A549 (cell line): Measurements from ENCODE around the gene ADAMTS1. TPM values are rescaled to one million over a fixed set of nuclear protein-coding genes. Genes with fewer than 3 reads are reported as not detected.

Source experiments
- ATAC-seq, 2 experiments: fragments of 200-7000 bp in 1 of 2; fragments of >200 bp in 1 of 2; cut with Nextera tagmentation in 1 of 2; cut with Tn5 transposase in 1 of 2; 3 replicates each; pipeline versions ENCODE4 v1.8.0 to v1.9.1; 2018 to 2020; ENCODE audit warnings: mild to moderate bottlenecking in 1 of 2, moderate library complexity in 1 of 2
- CTCF ChIA-PET: fragments of 300-600 bp; sonication (Branson Sonifier 250); formaldehyde crosslinking; extraction: SDS; loops from one replicate; lab custom pipeline; 2021; ENCODE audit warnings: antibody characterized with exemption, inconsistent platforms; lab: Yijun Ruan, JAX
- POLR2A ChIA-PET: fragments of 350-600 bp; formaldehyde crosslinking; extraction: SDS; loops from one replicate; lab custom pipeline; 2021; ENCODE audit warnings: antibody characterized with exemption, inconsistent platforms; lab: Yijun Ruan, JAX
- DNase-seq, 2 experiments: peaks; one replicate each; pipeline versions ENCODE4 v3.0.0 to v3.0.0-alpha.2; 2011 to 2016; ENCODE audit warnings: low read depth in 1 of 2, low spot score in 1 of 2
- FAIRE-seq: peaks from 2 replicates; lab custom pipeline; 2011; peaks lifted over from hg19 to GRCh38; lab: Jason Lieb, UNC
- H3K27ac ChIP-seq, 2 experiments: fragments of >200 bp; sonication (Bioruptor Twin); formaldehyde crosslinking; 3 replicates each; pipeline ENCODE4 v1.5.1; 2016 to 2017
- H3K4me1 ChIP-seq: fragments of >200 bp; sonication (Bioruptor Twin); formaldehyde crosslinking; 3 replicates; pipeline ENCODE4 v1.6.1; 2016
- H3K4me2 ChIP-seq: fragments of >200 bp; sonication (Bioruptor Twin); formaldehyde crosslinking; 3 replicates; pipeline ENCODE4 v1.6.1; 2016
- H3K4me3 ChIP-seq: fragments of >200 bp; sonication (Bioruptor Twin); formaldehyde crosslinking; 3 replicates; pipeline ENCODE4 v1.5.1; 2016
- H3K9me3 ChIP-seq: fragments of >200 bp; sonication (Bioruptor Twin); formaldehyde crosslinking; 3 replicates; pipeline ENCODE4 v1.6.1; 2016
- CHD4 ChIP-seq: fragments of 200-600 bp; sonication (generic); IDR thresholded peaks from 2 replicates; pipeline ENCODE4 v1.6.1; 2016; ENCODE audit warnings: antibody characterized with exemption, mild to moderate bottlenecking, borderline replicate concordance
- EHF ChIP-seq: fragments of 250-450 bp; sonication (Bioruptor Pico); IDR thresholded peaks from 2 replicates; pipeline ENCODE4 v1.5.0; 2020; ENCODE audit warnings: mild to moderate bottlenecking
- FOSL2 ChIP-seq, 2 experiments: fragments of 450-650 bp in 1 of 2; fragments of >200 bp in 1 of 2; sonication (Bioruptor Twin) in 1 of 2; formaldehyde crosslinking; IDR thresholded peaks; 2 replicates each; pipeline versions ENCODE4 v1.5.0 to v1.6.1; 2016 to 2020; ENCODE audit warnings: mild to moderate bottlenecking in 1 of 2, moderate library complexity in 1 of 2
- HDAC2 ChIP-seq: fragments of 200-600 bp; sonication (generic); IDR thresholded peaks from 2 replicates; pipeline ENCODE4 v1.6.1; 2016
- HES2 ChIP-seq: fragments of >200 bp; sonication (Bioruptor Twin); formaldehyde crosslinking; IDR thresholded peaks from 2 replicates; pipeline ENCODE4 v1.6.1; 2016
- HOXA7 ChIP-seq: fragments of 250-450 bp; sonication (Bioruptor Pico); IDR thresholded peaks from 2 replicates; pipeline ENCODE4 v1.5.0; 2020; ENCODE audit warnings: mild to moderate bottlenecking, moderate library complexity
- HOXB13 ChIP-seq: fragments of 250-450 bp; sonication (Bioruptor Pico); IDR thresholded peaks from 2 replicates; pipeline ENCODE4 v1.5.0; 2020; ENCODE audit warnings: low read depth, mild to moderate bottlenecking, moderate library complexity
- HOXB5 ChIP-seq: fragments of 250-450 bp; sonication (Bioruptor Pico); IDR thresholded peaks from 2 replicates; pipeline ENCODE4 v1.5.0; 2020; ENCODE audit warnings: mild to moderate bottlenecking, moderate library complexity
- JUNB ChIP-seq: fragments of >200 bp; sonication (Bioruptor Twin); formaldehyde crosslinking; IDR thresholded peaks from 2 replicates; pipeline ENCODE4 v1.6.1; 2016
- MYC ChIP-seq: IDR thresholded peaks from 2 replicates; pipeline ENCODE4 v1.6.1; 2012; ENCODE audit warnings: mild to moderate bottlenecking, inconsistent platforms, low read length, improper control_type of control experiment, borderline replicate concordance
- PHF8 ChIP-seq: fragments of 200-600 bp; sonication (generic); IDR thresholded peaks from 2 replicates; pipeline ENCODE4 v1.6.1; 2016; ENCODE audit warnings: low read depth, mild to moderate bottlenecking, antibody characterized with exemption, moderate library complexity, borderline replicate concordance
- POLR2A ChIP-seq: IDR thresholded peaks from 2 replicates; pipeline ENCODE4 v1.6.1; 2012; ENCODE audit warnings: mild to moderate bottlenecking, low read length
- POLR2AphosphoS2 ChIP-seq: conservative IDR thresholded peaks from 2 replicates; pipeline ENCODE4 v1.6.1; 2012; ENCODE audit warnings: low read length, improper control_type of control experiment, inconsistent platforms
- RAD21 ChIP-seq, 2 experiments: fragments of >200 bp in 1 of 2; sonication (Bioruptor Twin) in 1 of 2; formaldehyde crosslinking in 1 of 2; IDR thresholded peaks in 1 of 2; conservative IDR thresholded peaks in 1 of 2; 2 replicates in 1 of 2; 3 replicates in 1 of 2; pipeline ENCODE4 v1.6.1; 2012 to 2018; ENCODE audit warnings: inconsistent platforms in 1 of 2
- RNF2 ChIP-seq: fragments of 200-600 bp; sonication (generic); IDR thresholded peaks from 2 replicates; pipeline ENCODE4 v1.6.1; 2016; ENCODE audit warnings: low read depth, mild to moderate bottlenecking, antibody characterized with exemption, moderate library complexity, borderline replicate concordance
- TP53 ChIP-seq: fragments of 250-450 bp; sonication (Bioruptor Pico); IDR thresholded peaks from 2 replicates; pipeline ENCODE4 v1.5.0; 2021; ENCODE audit warnings: mild to moderate bottlenecking, moderate library complexity
- ZC3H11A ChIP-seq: fragments of 450-650 bp; IDR thresholded peaks from 2 replicates; pipeline ENCODE4 v1.6.1; 2014; ENCODE audit warnings: antibody characterized with exemption, mild to moderate bottlenecking
- ZFP36 ChIP-seq: fragments of 450-650 bp; IDR thresholded peaks from 2 replicates; pipeline ENCODE4 v1.6.1; 2014; ENCODE audit warnings: borderline replicate concordance; ENCODE audit not compliant: partially characterized antibody
- ZSCAN20 ChIP-seq: fragments of 250-450 bp; sonication (Bioruptor Pico); IDR thresholded peaks from 2 replicates; pipeline ENCODE4 v1.8.0; 2022; ENCODE audit warnings: mild to moderate bottlenecking, moderate library complexity
- WGBS: methylation state at CpG from one replicate; pipeline ENCODE4 v1.1.6; 2017; ENCODE audit errors: missing lambda C conversion rate; 5-methylcytosine and 5-hydroxymethylcytosine counted together
- polyA plus RNA-seq, 4 experiments: library from polyadenylated mRNA; depleted of rRNA in 3 of 4; stranded (reverse); fragments of >200 nt; fragmentation: RNase III in 1 of 4; extraction: RNeasy Plus Mini Kit Qiagen cat#74134 plus additional on column Dnase treatment in 1 of 4; gene quantifications; 2 replicates in 3 of 4; 3 replicates in 1 of 4; pipeline ENCODE4 v1.2.3, GENCODE V29; 2011 to 2017
- TF ChIP-seq, protein P1 (sequence below): IDR thresholded peaks from 2 replicates; pipeline ENCODE4 v1.6.1; 2012; ENCODE audit warnings: low read depth, borderline replicate concordance
- TF ChIP-seq, protein P2 (sequence below): fragments of 200-600 bp; sonication (generic); IDR thresholded peaks from 2 replicates; pipeline ENCODE4 v1.6.1; 2016; ENCODE audit warnings: antibody characterized with exemption, mild to moderate bottlenecking, moderate library complexity

ADAMTS1 gene
- polyA plus RNA-seq, 2 of the 4 experiments (the other 2 are of a cell fraction), result 0.17 TPM

- Histone ChIP-seq H3K27ac (no peak overlapping the region), H3K9me3 (no peaks in the 10 kb centered on the region), H3K4me3 (no peak overlapping the region), H3K4me2 (no peak overlapping the region), H3K4me1 (no peaks in the 10 kb centered on the region)
- no peak for DNase-seq
- no peak for FAIRE-seq
- ChIA-PET CTCF (interaction anchor here (0.7 kb wide), 1 partner anchor 17 kb away, joined by 3 read pairs; no protein-coding TSS in a partner anchor), POLR2A (no interaction called here)
- no peak for ATAC-seq
- no peak for TF ChIP-seq JUNB
- no peak for TF ChIP-seq HES2
- TF ChIP-seq HOXB5 (CRISPR knock-in tag), result no peak
- TF ChIP-seq HOXB13 (CRISPR knock-in tag), result no peak
- TF ChIP-seq FOSL2 (IDR thresholded peaks at IDR 0.05), result no peak
- TF ChIP-seq FOSL2 (CRISPR knock-in tag; IDR thresholded peaks at IDR 0.05), result no peak
- TF ChIP-seq, all 56 proteins: peak for 0
These were observed 30.0 kb downstream of the ADAMTS1 start for GRCh38 chr21:26815197-26815596.

DNA sequence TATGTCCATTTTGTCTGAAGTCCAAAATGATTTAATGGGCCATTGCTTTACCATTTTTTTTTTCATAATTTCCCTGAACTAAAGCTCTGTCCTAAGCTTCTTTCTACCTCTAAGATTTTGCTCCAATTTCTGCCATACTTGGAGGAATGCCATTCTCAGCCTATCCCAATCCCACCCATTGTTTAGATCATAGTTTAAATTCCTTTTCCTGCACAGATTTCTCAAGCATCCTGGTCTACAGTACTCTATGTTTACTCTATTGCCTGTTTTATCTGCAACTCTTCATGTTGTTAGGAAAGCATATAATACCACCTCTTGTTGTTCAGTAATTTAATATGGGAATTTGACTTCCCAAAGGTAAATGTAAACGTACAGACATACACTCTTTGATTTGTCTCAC is 30.8 kb downstream of the ADAMTS1 start:
- Histone ChIP-seq H3K4me1 (no peaks in the 10 kb centered on the region), H3K9me3 (no peaks in the 10 kb centered on the region), H3K27ac (no peak overlapping the region), H3K4me2 (no peak overlapping the region), H3K4me3 (no peak overlapping the region)
- ChIA-PET POLR2A (no interaction called here), CTCF (interaction anchor here (0.6 kb wide), 1 partner anchor 1004 kb away, joined by 3 read pairs; no protein-coding TSS in a partner anchor)
- ATAC-seq, result no peak
- no peak for TF ChIP-seq HES2
- FAIRE-seq, result no peak
- no peak for DNase-seq
- 0% methylated on average over 1 of the region's 1 CpG for WGBS

DNA sequence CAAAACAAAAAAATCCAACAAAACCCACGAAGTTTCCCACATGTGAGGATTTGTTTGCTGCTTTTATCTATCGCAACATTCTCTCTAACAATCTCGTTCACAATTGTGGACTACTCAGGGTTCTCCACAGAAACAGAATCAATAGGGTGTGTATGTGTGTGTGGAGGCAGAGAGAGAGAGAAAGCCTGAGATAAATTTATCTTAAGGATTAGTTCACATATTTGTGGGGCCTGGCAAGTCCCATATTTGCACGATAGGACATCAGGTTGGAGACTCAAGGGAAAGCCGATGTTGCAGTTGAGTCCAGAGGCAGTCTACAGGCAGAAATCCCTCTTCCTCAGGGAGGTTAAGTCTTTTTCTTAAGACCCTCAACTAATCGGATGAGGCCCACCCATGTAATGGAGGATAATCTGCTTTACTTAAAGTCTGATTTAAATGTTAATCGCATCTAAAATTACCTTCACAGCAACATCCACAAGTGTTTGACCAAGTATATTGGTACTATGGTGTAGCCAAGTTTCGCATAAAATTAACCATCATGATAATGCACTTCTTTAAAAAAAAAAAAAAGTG is 31.7 kb downstream of the ADAMTS1 start:
- no peak for TF ChIP-seq HOXA7 (CRISPR knock-in tag)
- TF ChIP-seq, protein P1, sequence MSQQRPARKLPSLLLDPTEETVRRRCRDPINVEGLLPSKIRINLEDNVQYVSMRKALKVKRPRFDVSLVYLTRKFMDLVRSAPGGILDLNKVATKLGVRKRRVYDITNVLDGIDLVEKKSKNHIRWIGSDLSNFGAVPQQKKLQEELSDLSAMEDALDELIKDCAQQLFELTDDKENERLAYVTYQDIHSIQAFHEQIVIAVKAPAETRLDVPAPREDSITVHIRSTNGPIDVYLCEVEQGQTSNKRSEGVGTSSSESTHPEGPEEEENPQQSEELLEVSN, result no peak
- TF ChIP-seq ZSCAN20 (CRISPR knock-in tag), result no peak
- no peak for TF ChIP-seq RNF2
- no peak for TF ChIP-seq TP53 (CRISPR knock-in tag)
- TF ChIP-seq HDAC2, result no peak
- no peak for TF ChIP-seq CHD4
- TF ChIP-seq ZFP36, result no peak
- TF ChIP-seq PHF8, result no peak
- no peak for TF ChIP-seq POLR2A
- TF ChIP-seq RAD21 (conservative IDR thresholded peaks at IDR 0.05 in 1 of 2, IDR thresholded peaks at IDR 0.05 in 1 of 2), result no peak
- no peak for TF ChIP-seq POLR2AphosphoS2
- TF ChIP-seq, protein P2, sequence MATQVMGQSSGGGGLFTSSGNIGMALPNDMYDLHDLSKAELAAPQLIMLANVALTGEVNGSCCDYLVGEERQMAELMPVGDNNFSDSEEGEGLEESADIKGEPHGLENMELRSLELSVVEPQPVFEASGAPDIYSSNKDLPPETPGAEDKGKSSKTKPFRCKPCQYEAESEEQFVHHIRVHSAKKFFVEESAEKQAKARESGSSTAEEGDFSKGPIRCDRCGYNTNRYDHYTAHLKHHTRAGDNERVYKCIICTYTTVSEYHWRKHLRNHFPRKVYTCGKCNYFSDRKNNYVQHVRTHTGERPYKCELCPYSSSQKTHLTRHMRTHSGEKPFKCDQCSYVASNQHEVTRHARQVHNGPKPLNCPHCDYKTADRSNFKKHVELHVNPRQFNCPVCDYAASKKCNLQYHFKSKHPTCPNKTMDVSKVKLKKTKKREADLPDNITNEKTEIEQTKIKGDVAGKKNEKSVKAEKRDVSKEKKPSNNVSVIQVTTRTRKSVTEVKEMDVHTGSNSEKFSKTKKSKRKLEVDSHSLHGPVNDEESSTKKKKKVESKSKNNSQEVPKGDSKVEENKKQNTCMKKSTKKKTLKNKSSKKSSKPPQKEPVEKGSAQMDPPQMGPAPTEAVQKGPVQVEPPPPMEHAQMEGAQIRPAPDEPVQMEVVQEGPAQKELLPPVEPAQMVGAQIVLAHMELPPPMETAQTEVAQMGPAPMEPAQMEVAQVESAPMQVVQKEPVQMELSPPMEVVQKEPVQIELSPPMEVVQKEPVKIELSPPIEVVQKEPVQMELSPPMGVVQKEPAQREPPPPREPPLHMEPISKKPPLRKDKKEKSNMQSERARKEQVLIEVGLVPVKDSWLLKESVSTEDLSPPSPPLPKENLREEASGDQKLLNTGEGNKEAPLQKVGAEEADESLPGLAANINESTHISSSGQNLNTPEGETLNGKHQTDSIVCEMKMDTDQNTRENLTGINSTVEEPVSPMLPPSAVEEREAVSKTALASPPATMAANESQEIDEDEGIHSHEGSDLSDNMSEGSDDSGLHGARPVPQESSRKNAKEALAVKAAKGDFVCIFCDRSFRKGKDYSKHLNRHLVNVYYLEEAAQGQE, result no peak
- no peak for TF ChIP-seq EHF (CRISPR knock-in tag)
- no peak for TF ChIP-seq ZC3H11A
- no peak for TF ChIP-seq MYC
- no peak overlapping the region for H3K4me3 ChIP-seq
- no peak overlapping the region for H3K27ac ChIP-seq
- DNase-seq (no peak), FAIRE-seq (no peak), ATAC-seq (no peak)
- POLR2A ChIA-PET, result no interaction called here
- H3K4me2 ChIP-seq, result no peak overlapping the region
- no peaks in the 10 kb centered on the region for H3K4me1 ChIP-seq
- WGBS, result 44% methylated on average over 8 of the region's 8 CpGs
- no peaks in the 10 kb centered on the region for H3K9me3 ChIP-seq
- CTCF ChIA-PET, result interaction anchor here (0.6 kb wide), 1 partner anchor 1003 kb away, joined by 3 read pairs; no protein-coding TSS in a partner anchor
